Sigmoid colon (tissue), 7 donors: ENCODE measurements around the gene DCC. TPM values are rescaled to one million over a fixed set of nuclear protein-coding genes. Genes with fewer than 3 reads are reported as not detected.

Source experiments
- DNase-seq: peaks from one replicate; pipeline ENCODE4 v3.0.0-alpha.2; 2019
- H3K27ac ChIP-seq, 4 donors: fragments of 200-600 bp; sonication (generic); one replicate each; pipeline ENCODE4 v1.5.1; 2016 to 2019; ENCODE audit warnings: mild to moderate bottlenecking in 1 of 4
- H3K27me3 ChIP-seq, 3 donors: fragments of 200-600 bp; sonication (generic); one replicate each; pipeline ENCODE4 v1.5.1; 2019; ENCODE audit warnings: mild to moderate bottlenecking in 1 of 3
- H3K36me3 ChIP-seq, 4 donors: fragments of 200-600 bp; sonication (generic); one replicate each; pipeline ENCODE4 v1.5.1; 2016 to 2019
- H3K4me1 ChIP-seq, 4 donors: fragments of 200-600 bp; sonication (generic); one replicate each; pipeline ENCODE4 v1.5.1; 2017 to 2019
- H3K4me3 ChIP-seq, 4 donors: fragments of 200-600 bp; sonication (generic); one replicate each; pipeline ENCODE4 v1.5.1; 2017 to 2019; ENCODE audit warnings: mild to moderate bottlenecking in 2 of 4, moderate library complexity in 1 of 4
- H3K9me3 ChIP-seq, 4 donors: fragments of 200-600 bp in 3 of 4; sonication (generic) in 3 of 4; one replicate each; pipeline versions ENCODE4 v1.5.1 to v1.6.1; 2013 to 2019
- CTCF ChIP-seq, 4 experiments: fragments of 450-650 bp in 3 of 4; fragments of 200-600 bp in 1 of 4; IDR thresholded peaks; one replicate each; pipeline ENCODE4 v1.5.1; 2016 to 2019; ENCODE audit warnings: antibody characterized with exemption in 4 of 4, mild to moderate bottlenecking in 3 of 4, moderate library complexity in 2 of 4
- EP300 ChIP-seq, 4 donors: sonication (generic); formaldehyde crosslinking; IDR thresholded peaks; one replicate each; pipeline ENCODE4 v1.6.1; 2017; ENCODE audit warnings: antibody characterized with exemption in 4 of 4
- POLR2A ChIP-seq, 2 donors: fragments of 450-650 bp; IDR thresholded peaks; one replicate each; pipeline ENCODE4 v1.6.1; 2016; ENCODE audit warnings: antibody characterized with exemption in 2 of 2, mild to moderate bottlenecking in 2 of 2, moderate library complexity in 2 of 2
- POLR2AphosphoS5 ChIP-seq, 4 donors: sonication (generic); formaldehyde crosslinking; IDR thresholded peaks; one replicate each; pipeline ENCODE4 v1.6.1; 2017; ENCODE audit warnings: antibody characterized with exemption in 4 of 4
- WGBS, 2 donors: extraction: QIAGEN DNeasy Blood & Tissue Kit; methylation state at CpG; one replicate each; pipeline ENCODE4 v1.1.7; 2013; 5-methylcytosine and 5-hydroxymethylcytosine counted together
- intact Hi-C: fragments of 100-400 bp; cut with DNase I; formaldehyde crosslinking; loops from one replicate; pipeline ENCODE4 v1.15.1; 2023
- polyA plus RNA-seq, 3 donors: library from polyadenylated mRNA; stranded (reverse); fragments of 200-250 nt; gene quantifications; one replicate each; pipeline ENCODE4 v1.2.3, GENCODE V29; 2013
- total RNA-seq, 4 donors: library from RNA; depleted of rRNA; stranded (reverse); fragments of >200 nt; gene quantifications; one replicate each; pipeline ENCODE4 v1.1.0, GENCODE V29; 2016
- donor health status: healthy with polysubstance abuse.
- donor health status: Bipolar disorder and iron deficiency.
- donor health status: healthy.

Gene DCC
- total and polyA plus RNA-seq, 7 donors: 0.04 to 0.83 (median 0.36) TPM; not detected in 2

- Histone ChIP-seq H3K27ac (no peak overlapping the region), H3K9me3 (no peaks in the 10 kb centered on the region), H3K27me3 (no peaks in the 10 kb centered on the region), H3K36me3 (no peaks in the 10 kb centered on the region), H3K4me1 (no peaks in the 10 kb centered on the region), H3K4me3 (no peak overlapping the region)
- no peak for TF ChIP-seq POLR2AphosphoS5 (IDR thresholded peaks at IDR 0.05)
- no peak for TF ChIP-seq EP300 (IDR thresholded peaks at IDR 0.05)
- no peak for TF ChIP-seq POLR2A (IDR thresholded peaks at IDR 0.05)
- no peak for TF ChIP-seq CTCF (IDR thresholded peaks at IDR 0.05)
- 35 to 60% methylated on average over 3 of the region's 3 CpGs for WGBS, 2 donors
- no peak for DNase-seq
- intact Hi-C loops: no loop called here
Measured at GRCh38 chr18:53534695-53535094, 1194.7 kb downstream of the DCC start.

GRCh38 chr18:53536908-53537307, 1196.9 kb downstream of the DCC start:
- Histone ChIP-seq H3K27ac (no peak overlapping the region), H3K36me3 (no peaks in the 10 kb centered on the region), H3K9me3 (no peaks in the 10 kb centered on the region), H3K4me3 (no peak overlapping the region), H3K4me1 (no peaks in the 10 kb centered on the region), H3K27me3 (no peaks in the 10 kb centered on the region)
- intact Hi-C loops: no loop called here
- no peak for DNase-seq
- TF ChIP-seq EP300 (IDR thresholded peaks at IDR 0.05) (no peak), POLR2A (IDR thresholded peaks at IDR 0.05) (no peak), POLR2AphosphoS5 (IDR thresholded peaks at IDR 0.05) (no peak), CTCF (IDR thresholded peaks at IDR 0.05) (no peak)
- 85 to 88% methylated on average over 2 of the region's 2 CpGs for WGBS, 2 donors

GRCh38 chr18:53541924-53542323, 1201.9 kb downstream of the DCC start:
- Histone ChIP-seq H3K36me3 (no peaks in the 10 kb centered on the region), H3K4me1 (no peaks in the 10 kb centered on the region), H3K9me3 (no peaks in the 10 kb centered on the region), H3K27me3 (no peaks in the 10 kb centered on the region), H3K27ac (no peak overlapping the region), H3K4me3 (no peak overlapping the region)
- DNase-seq: no peak
- intact Hi-C loops: no loop called here
- no peak for TF ChIP-seq POLR2AphosphoS5 (IDR thresholded peaks at IDR 0.05)
- no peak for TF ChIP-seq CTCF (IDR thresholded peaks at IDR 0.05)
- TF ChIP-seq EP300 (IDR thresholded peaks at IDR 0.05): no peak
- TF ChIP-seq POLR2A (IDR thresholded peaks at IDR 0.05): no peak
- 55 to 78% methylated on average over 1 of the region's 1 CpG for WGBS, 2 donors

- H3K36me3 ChIP-seq: no peaks in the 10 kb centered on the region
- no peak overlapping the region for H3K27ac ChIP-seq
- no peaks in the 10 kb centered on the region for H3K9me3 ChIP-seq
- DNase-seq: no peak
- TF ChIP-seq POLR2AphosphoS5 (IDR thresholded peaks at IDR 0.05) (no peak), EP300 (IDR thresholded peaks at IDR 0.05) (no peak), POLR2A (IDR thresholded peaks at IDR 0.05) (no peak), CTCF (IDR thresholded peaks at IDR 0.05) (no peak)
- H3K4me3 ChIP-seq: no peak overlapping the region
- intact Hi-C loops: no loop called here
- H3K27me3 ChIP-seq: no peaks in the 10 kb centered on the region
- H3K4me1 ChIP-seq: no peaks in the 10 kb centered on the region
Measured at GRCh38 chr18:53543711-53544110, 1203.7 kb downstream of the DCC start.

- Histone ChIP-seq H3K27me3 (no peaks in the 10 kb centered on the region), H3K4me3 (no peak overlapping the region), H3K4me1 (no peaks in the 10 kb centered on the region), H3K9me3 (no peaks in the 10 kb centered on the region), H3K27ac (no peak overlapping the region), H3K36me3 (no peaks in the 10 kb centered on the region)
- DNase-seq: no peak
- intact Hi-C loops: no loop called here
- WGBS, 2 donors: 61 to 72% methylated on average over 3 of the region's 3 CpGs
- no peak for TF ChIP-seq CTCF (IDR thresholded peaks at IDR 0.05)
- no peak for TF ChIP-seq EP300 (IDR thresholded peaks at IDR 0.05)
- no peak for TF ChIP-seq POLR2A (IDR thresholded peaks at IDR 0.05)
- TF ChIP-seq POLR2AphosphoS5 (IDR thresholded peaks at IDR 0.05): no peak
Measured at GRCh38 chr18:53544917-53545316, 1204.9 kb downstream of the DCC start.
